GM18502 (cell line): ENCODE measurements around the gene AP4M1.

Experiments used
- ATAC-seq: cut with Tn5 transposase; IDR thresholded peaks from one replicate; pipeline ENCODE4 v1.9.1; 2021; ENCODE audit warnings: mild to moderate bottlenecking; ENCODE audit not compliant: unreplicated experiment, poor library complexity

Gene AP4M1

DNA sequence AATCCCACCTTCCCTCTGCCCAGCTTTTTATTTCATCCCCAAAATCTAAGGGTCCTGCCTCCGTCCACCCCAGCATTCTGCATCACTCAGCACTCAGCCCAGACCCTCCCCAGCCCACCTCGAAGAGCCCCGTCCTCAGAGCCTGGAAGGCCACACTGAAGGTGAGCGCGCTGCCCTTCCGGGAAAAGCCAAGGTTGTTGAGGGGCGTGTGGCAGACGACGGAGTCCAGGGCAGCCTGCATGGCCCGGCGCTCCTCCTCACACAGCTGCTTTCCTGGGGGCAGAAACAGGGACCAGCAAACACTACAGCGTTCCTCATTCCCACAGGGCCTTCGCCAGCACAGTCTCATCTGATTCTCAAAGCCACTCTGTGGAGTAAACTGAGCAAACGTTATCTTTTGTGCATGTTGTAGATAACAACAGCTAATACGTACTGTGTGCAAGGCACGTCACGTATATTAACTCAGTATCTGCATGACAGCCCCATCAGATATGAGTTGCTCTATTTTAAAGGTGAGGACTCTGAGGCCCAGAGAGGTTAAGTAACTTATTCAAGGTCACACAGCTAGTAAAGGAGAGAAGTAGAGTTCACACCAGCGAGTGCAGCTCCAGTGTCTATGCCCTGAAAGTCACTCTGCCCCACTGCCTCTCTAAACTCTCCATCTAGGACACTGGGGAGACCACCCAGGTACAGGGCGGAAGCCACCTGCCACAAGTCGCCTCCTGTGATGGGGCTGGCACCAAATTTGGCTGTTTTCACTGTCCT lies 54.3 kb downstream of the AP4M1 start:
- no peak for ATAC-seq

DNA sequence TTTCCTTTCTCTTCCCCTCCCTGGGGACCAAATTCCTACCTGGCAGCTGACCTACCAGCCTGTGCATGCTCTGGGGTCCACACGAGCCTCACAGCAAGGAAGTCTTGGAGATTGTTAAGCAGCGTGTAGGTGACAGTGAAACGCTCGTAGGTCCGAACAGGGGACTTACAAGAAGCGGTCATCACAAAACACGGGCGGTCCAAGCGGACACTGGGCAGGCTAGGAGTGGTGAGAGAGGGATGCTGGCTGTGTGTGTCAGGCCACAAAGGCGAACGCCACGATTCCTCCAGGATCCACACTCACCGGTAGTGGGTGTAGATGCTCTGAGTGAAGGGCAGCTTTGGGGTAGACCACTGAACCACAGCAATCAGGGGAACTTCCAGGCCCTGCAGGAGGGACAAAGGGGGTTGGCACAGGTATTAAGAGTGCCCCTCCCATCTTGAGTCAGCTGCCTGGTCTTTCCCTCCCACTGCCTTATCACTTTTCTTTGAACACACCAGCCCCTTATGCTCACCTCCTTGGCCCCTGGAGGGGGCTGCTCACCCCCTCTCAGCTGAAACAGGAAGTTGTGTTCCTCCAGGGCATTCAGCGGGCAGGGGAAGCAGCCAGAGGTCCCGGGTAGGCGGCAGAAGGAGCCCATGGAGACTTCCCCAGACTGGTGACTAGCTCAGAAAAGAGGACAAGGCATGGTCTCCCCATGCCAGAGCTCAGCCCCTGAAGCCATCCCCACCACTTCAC lies 55.1 kb downstream of the AP4M1 start:
- ATAC-seq: no peak

DNA sequence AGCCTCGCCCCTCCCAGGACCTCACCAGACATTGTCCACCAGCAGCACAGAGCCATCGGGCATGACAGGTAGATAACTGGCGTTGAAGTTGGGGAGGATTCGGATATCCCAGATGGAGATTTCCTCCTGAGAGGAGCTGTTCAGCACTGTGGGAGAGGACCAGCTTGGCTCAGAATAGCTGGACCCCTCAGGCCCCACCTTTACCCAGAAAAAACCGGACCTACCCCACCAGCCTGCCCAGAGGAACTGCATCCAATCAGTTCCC lies 55.6 kb downstream of the AP4M1 start:
- ATAC-seq: no peak

DNA sequence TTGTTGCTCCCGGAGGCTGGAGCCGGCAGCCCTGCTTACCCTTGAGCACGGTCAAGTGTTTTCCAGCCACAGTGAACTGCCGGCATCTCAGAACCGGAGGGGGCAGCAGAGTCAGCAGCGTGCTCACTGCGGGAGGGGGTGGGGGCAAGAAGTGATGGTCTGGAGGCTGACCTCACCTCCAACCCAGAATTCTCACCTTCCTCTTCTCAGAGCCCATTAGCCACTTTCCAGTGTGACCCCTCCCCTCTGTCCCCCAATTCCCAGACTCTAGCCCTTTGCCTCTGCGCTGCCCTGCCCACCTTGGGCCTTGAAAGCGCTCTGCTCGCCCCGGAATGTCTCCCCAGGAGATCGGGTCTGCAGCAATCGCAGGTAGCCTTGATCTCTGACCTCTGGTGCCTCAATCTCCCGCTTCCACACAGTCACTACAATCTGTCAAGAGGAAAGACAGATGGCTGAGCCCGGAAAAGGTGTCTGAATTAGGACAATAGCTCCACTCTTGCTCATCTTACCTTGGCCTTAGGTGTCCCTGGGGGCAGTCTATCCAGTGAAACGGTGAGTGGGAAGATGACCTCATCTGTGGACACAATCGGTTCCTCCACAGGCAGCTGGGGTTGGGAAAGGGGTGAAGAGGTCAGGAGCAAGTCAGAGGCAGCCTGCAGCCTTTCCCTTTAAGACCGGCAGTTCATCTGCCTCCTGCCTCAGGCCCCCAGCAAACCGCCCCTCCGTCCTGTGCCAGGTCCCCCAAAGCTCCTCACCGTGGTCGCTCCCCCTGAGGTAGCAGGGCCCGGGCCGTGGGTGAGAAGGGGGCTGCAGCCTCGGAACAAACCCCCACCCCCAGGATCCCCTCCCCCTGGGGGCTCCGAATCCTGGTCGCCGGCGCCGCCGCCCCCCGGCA lies 56.1 kb downstream of the AP4M1 start:
- ATAC-seq: no peak
